ENCODE data around the gene PPP1R13L. TPM values are rescaled to one million over a fixed set of nuclear protein-coding genes. Genes with fewer than 3 reads are reported as not detected.

PPP1R13L gene
- total RNA-seq, 1 donor from 2014 or later, result 0.93 TPM

GRCh38 chr19:45356760-45357444, 48.0 kb downstream of the PPP1R13L start:
- Mint-ChIP-seq H3K4me1 (ENCODE audit: low read depth, unreplicated experiment) (no peaks in the 10 kb centered on the region), H3K9me3 (ENCODE audit: unreplicated experiment) (peaks cover 3% of the 10 kb centered on the region), H3K4me3 (ENCODE audit: unreplicated experiment) (no peak overlapping the region), H3K27ac (ENCODE audit: unreplicated experiment) (no peak overlapping the region), H3K36me3 (ENCODE audit: unreplicated experiment) (peaks cover 8% of the 10 kb centered on the region), H3K27me3 (ENCODE audit: unreplicated experiment) (peaks cover 3% of the 10 kb centered on the region)
- DNase-seq, result no peak
- TF ChIP-seq, protein P1, sequence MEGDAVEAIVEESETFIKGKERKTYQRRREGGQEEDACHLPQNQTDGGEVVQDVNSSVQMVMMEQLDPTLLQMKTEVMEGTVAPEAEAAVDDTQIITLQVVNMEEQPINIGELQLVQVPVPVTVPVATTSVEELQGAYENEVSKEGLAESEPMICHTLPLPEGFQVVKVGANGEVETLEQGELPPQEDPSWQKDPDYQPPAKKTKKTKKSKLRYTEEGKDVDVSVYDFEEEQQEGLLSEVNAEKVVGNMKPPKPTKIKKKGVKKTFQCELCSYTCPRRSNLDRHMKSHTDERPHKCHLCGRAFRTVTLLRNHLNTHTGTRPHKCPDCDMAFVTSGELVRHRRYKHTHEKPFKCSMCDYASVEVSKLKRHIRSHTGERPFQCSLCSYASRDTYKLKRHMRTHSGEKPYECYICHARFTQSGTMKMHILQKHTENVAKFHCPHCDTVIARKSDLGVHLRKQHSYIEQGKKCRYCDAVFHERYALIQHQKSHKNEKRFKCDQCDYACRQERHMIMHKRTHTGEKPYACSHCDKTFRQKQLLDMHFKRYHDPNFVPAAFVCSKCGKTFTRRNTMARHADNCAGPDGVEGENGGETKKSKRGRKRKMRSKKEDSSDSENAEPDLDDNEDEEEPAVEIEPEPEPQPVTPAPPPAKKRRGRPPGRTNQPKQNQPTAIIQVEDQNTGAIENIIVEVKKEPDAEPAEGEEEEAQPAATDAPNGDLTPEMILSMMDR (IDR thresholded peaks at IDR 0.05; ENCODE audit: partially characterized antibody, unreplicated experiment), result no peak

GRCh38 chr19:45355910-45356309, 49.0 kb downstream of the PPP1R13L start:
- Mint-ChIP-seq H3K36me3 (ENCODE audit: unreplicated experiment) (peaks cover 5% of the 10 kb centered on the region), H3K4me3 (ENCODE audit: unreplicated experiment) (no peak overlapping the region), H3K27me3 (ENCODE audit: unreplicated experiment) (peaks cover 3% of the 10 kb centered on the region), H3K4me1 (ENCODE audit: low read depth, unreplicated experiment) (no peaks in the 10 kb centered on the region), H3K9me3 (ENCODE audit: unreplicated experiment) (peaks cover 3% of the 10 kb centered on the region), H3K27ac (ENCODE audit: unreplicated experiment) (no peak overlapping the region)
- DNase-seq, result no peak
- TF ChIP-seq, protein P1 (IDR thresholded peaks at IDR 0.05; ENCODE audit: partially characterized antibody, unreplicated experiment), result no peak

DNA sequence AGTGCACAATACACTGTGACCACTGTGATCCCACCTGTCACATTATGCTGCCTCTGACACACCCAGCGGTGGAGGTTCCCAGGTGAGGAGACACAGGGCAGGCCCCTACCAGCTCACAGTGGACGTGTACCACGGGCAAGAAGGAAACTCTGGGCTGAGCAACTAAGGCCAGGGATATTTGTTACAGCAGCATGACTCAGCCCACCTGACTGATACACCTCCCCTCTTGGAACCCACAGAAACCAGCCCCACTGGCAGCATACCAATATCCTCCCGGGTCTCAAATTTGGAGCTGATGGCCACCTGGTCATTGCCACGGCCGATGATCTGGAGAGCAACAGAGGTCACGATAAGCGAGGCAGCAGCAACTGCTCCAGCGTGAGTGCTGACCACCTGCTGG, 49.5 kb downstream of the PPP1R13L start:
- DNase-seq, result no peak
- peaks cover 3% of the 10 kb centered on the region for H3K27me3 Mint-ChIP-seq (ENCODE audit: unreplicated experiment)
- peaks cover 5% of the 10 kb centered on the region for H3K36me3 Mint-ChIP-seq (ENCODE audit: unreplicated experiment)
- TF ChIP-seq, protein P1 (IDR thresholded peaks at IDR 0.05; ENCODE audit: partially characterized antibody, unreplicated experiment), result no peak
- no peaks in the 10 kb centered on the region for H3K4me1 Mint-ChIP-seq (ENCODE audit: low read depth, unreplicated experiment)
- H3K27ac Mint-ChIP-seq (ENCODE audit: unreplicated experiment), result no peak overlapping the region
- no peak overlapping the region for H3K4me3 Mint-ChIP-seq (ENCODE audit: unreplicated experiment)
- peaks cover 4% of the 10 kb centered on the region for H3K9me3 Mint-ChIP-seq (ENCODE audit: unreplicated experiment)

DNA sequence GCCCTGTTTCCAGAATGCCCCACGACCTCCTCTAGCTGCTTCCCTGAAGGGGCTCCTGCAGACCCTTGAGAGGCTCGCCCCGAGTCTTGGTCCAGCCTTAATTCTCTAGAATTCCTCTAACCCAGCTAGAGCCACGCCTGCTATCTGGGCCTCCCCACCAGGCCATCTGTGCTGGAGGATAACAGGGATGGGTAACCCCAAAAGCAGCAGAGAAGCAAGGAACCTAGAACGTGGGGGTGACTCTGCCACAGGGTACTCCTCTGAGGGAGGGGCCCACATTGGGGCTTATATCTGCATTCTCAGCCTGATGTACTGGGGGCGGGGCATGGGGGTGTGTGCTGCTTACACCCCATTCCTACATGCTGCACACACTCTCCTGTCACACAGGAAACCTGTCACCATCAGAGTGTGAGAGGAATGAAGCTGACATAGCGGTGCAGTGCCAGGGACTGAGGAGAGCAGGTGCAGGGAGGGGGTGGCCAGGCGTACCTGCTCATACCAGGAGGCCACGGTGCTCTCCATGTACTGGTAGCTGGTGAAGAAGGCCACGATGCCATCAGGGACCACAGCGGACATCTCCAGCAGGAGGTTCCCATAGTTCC, 50.5 kb downstream of the PPP1R13L start:
- no peak overlapping the region for H3K27ac Mint-ChIP-seq (ENCODE audit: unreplicated experiment)
- TF ChIP-seq, protein P1 (IDR thresholded peaks at IDR 0.05; ENCODE audit: partially characterized antibody, unreplicated experiment), result no peak
- peaks cover 5% of the 10 kb centered on the region for H3K36me3 Mint-ChIP-seq (ENCODE audit: unreplicated experiment)
- H3K9me3 Mint-ChIP-seq (ENCODE audit: unreplicated experiment), result peaks cover 4% of the 10 kb centered on the region
- peaks cover 3% of the 10 kb centered on the region for H3K27me3 Mint-ChIP-seq (ENCODE audit: unreplicated experiment)
- DNase-seq, result no peak
- H3K4me1 Mint-ChIP-seq (ENCODE audit: low read depth, unreplicated experiment), result no peaks in the 10 kb centered on the region
- H3K4me3 Mint-ChIP-seq (ENCODE audit: unreplicated experiment), result no peak overlapping the region

All from glutamatergic neuron (in vitro differentiated cells).